HG02840 (cell line): ENCODE results near the gene SNCB.

ENCODE experiments used
- ATAC-seq: cut with Tn5 transposase; IDR thresholded peaks from one replicate; pipeline ENCODE4 v1.9.1; 2021; ENCODE audit warnings: mild to moderate bottlenecking, moderate library complexity, moderate number of reproducible peaks; ENCODE audit not compliant: unreplicated experiment, low FRiP score

SNCB gene

GRCh38 chr5:176661676-176662075 is 31.3 kb upstream of the SNCB start:
- ATAC-seq = no peak

- ATAC-seq = peak; percentile 52
Observed at GRCh38 chr5:176660860-176661641, 30.7 kb upstream of the SNCB start.

- peak; percentile 26 for ATAC-seq
Observed at GRCh38 chr5:176660530-176660859, 30.2 kb upstream of the SNCB start.

GRCh38 chr5:176659860-176660461 is 29.6 kb upstream of the SNCB start:
- no peak for ATAC-seq

GRCh38 chr5:176659512-176659839 is 29.1 kb upstream of the SNCB start:
- ATAC-seq = no peak

GRCh38 chr5:176658817-176659511 is 28.6 kb upstream of the SNCB start:
- ATAC-seq = no peak

- ATAC-seq = no peak
Observed at GRCh38 chr5:176658007-176658599, 27.8 kb upstream of the SNCB start.

GRCh38 chr5:176656467-176656990 is 26.2 kb upstream of the SNCB start:
- ATAC-seq = no peak

GRCh38 chr5:176654856-176655255 is 24.5 kb upstream of the SNCB start:
- ATAC-seq = no peak

- no peak for ATAC-seq
Observed at GRCh38 chr5:176653401-176654385, 23.4 kb upstream of the SNCB start.

GRCh38 chr5:176652136-176652535 is 21.8 kb upstream of the SNCB start:
- no peak for ATAC-seq

GRCh38 chr5:176651472-176651980 is 21.2 kb upstream of the SNCB start:
- no peak for ATAC-seq

- ATAC-seq = no peak
Observed at GRCh38 chr5:176650354-176650884, 20.1 kb upstream of the SNCB start.

GRCh38 chr5:176648474-176649194 is 18.3 kb upstream of the SNCB start:
- ATAC-seq = no peak

- ATAC-seq = no peak
Observed at GRCh38 chr5:176647843-176648473, 17.6 kb upstream of the SNCB start.

GRCh38 chr5:176647030-176647842 is 16.9 kb upstream of the SNCB start, which contains the start of gene TSPAN17:
Gene TSPAN17, plus strand, starts transcription at chr5:176647484. Its CDS starts 132 bp downstream, at chr5:176647616.
- peak; percentile 91 for ATAC-seq

GRCh38 chr5:176646707-176647029 is 16.3 kb upstream of the SNCB start:
- peak; percentile 12 for ATAC-seq
